ENCODE measurements around the gene MRFAP1.
"Not testable (repeated sequence)": the region's sequence is repeated elsewhere in the genome, so short reads cannot be mapped to it uniquely, and the experiment has no call there.

MRFAP1 gene

DNA sequence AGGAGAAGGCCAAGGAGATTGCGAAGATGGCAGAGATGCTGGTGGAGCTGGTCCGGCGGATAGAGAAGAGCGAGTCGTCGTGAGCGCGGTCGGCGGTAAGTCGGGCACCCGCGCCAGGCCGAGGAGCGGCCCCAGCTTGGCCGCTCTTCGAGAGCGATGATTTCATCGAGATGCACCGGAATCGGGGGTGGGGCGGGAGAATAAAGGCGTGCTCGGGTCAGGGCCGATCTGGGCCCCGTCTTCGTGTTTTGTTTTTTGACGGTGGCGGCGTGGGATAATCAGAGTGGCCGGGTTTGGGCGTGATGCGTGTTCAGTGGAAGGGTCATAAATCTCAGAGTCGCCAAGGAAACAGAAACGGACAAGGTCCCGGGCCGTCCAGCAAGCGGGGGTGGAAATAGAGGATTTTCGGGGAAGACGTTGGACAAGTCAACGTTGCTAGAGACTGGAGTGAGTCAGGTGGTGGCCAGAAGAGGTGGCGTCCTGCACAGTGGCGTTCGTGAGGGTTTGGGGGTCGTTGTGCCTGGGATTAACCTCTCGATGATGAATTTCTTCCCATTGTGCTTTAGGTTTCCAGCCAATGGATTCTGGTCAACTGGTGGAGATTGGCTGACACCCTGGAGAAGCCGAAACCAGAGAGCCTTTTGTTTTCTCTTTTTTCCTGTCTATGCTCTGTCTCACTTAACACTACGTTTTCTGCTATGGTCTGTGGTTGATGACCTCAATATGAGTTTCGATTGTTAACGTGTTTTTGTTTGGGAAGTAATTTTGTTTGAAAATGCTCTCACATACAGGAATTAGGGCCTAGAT lies 882 bp downstream of the MRFAP1 start:
- peak; percentile 34 to 42 for DNase-seq

DNA sequence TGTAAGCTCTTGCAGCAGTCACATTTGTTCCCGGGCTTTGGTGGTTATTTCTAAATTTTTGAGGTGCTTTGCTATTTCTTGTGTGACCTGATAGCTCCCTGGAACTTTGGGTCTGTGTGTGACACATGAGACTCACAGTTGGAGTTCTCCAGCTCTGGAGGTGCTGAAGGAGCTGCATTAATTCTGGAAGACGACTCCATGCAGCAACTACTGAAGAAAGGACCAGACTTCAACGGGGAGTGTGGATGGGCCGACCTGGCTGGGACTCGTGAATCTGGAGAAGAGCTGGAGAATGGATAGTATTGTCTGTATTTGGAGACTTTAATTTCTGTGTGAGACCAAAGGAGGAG lies 1.5 kb downstream of the MRFAP1 start:
- no peak for DNase-seq

DNA sequence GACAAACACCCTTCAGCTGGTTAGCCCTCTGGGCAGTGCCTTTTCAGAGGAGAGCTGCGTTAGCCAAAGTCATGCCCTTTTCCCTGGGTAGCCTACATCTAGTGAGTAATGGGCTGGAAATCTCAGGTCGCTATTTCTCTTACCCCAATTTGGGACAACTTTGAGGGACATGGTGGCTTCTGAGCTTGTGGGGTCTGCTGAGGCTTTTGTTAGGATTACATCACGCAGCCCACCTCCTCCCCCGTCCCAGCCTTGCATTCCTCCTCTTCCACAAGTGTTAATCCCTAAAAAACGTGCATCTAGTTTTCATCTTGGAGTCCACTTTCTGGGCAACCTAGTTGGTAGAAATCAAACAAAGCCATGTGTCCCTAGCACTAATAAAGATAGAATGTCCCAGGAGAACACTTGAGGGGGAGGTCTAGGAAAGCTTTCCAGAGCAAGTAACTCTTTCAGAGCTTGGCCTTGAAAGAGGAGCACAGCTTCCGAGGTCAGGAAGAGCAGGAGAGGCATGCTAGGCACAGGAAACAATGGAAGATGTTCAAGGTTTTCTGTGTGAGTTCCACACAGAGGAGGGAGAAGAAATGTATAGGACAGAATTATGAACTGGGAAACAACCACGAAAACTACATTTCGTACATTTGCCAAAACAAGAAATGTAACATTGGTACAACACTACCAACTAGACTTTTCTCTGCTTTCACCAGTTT lies 2.8 kb downstream of the MRFAP1 start:
- DNase-seq, result no peak

DNA sequence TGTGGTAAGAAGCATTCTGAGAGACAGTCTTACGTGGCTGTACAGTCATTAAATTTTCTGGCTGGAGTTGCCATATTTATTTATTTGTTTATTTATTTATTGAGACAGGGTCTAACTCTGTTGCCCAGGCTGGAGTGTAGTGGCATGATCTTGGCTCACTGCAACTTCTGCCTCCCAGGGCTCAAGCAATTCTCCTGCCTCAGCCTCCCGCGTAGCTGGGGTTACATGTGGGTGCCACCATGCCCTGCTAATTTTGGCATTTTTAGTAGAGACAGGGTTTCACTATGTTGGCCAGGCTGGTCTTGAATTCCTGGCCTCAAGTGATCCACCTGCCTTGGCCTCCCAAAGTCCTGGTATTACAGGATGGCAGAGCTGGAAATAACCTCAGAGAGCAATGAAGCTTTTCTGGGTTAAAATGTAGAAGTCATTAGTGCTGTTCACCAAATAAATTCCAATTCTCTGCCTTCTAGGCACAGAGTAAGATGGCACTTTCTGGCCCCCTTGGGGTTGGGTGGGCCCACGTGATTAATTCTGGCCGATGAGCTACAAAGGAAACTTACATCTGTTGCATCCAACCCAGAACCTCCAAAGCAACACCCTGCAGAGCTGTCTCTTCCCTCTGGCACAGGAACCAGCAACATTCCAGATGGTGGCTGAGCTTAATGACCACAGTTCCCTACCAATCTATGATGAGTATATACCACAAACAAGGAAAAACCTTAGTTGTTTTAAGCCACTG lies 4.5 kb downstream of the MRFAP1 start:
- no peak for DNase-seq

DNA sequence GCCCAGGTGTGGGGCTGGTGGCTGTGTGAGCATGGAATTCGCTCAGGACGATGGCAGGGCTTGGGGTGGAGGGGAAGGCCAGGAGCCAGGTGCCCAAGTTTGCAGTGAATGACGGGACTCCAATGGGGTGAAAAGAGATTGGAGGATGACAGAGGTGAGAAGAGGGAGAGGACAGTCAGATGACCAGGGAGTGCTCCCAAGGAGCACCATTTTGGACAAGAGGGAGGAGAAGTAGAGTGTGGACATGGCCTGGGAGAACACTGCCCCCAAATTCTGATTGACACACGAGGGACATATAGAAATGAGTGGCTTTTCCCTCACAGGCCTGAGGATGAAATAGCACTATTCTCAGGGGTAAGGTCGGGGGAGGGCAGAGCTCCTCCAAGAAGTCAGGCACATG lies 6.7 kb downstream of the MRFAP1 start:
- no peak for DNase-seq

DNA sequence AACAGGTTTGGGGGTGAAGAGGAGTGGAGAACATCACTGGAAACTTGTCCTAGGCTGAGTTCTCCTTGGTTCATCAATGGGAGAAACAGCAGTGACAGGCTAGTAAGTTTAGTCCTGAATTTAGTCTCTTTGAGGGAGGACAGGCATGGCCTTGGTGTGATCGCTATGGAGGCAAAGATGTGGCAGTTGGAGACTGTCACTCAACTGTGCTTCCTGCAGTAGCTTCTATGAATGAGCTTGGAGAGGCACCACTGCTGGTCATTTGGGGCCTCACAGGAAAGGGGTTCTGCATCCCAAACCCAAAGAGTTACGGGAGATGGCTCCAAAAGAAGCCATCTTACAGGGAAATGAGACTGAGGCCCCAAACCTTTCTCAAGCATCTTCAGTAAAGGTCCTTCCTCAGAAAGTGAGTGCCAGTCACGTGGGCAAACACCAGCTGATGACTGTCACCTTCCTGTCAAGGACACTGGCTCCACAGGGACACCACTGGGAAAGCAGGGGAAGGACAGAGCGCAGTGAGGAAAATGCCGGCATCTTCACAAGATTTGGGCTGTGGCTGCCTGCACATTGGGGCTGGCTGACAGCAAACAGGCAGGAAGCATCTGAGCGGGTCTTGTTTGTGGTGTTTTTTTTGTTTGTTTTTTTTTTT lies 7.2 kb downstream of the MRFAP1 start:
- no peak for DNase-seq

DNA sequence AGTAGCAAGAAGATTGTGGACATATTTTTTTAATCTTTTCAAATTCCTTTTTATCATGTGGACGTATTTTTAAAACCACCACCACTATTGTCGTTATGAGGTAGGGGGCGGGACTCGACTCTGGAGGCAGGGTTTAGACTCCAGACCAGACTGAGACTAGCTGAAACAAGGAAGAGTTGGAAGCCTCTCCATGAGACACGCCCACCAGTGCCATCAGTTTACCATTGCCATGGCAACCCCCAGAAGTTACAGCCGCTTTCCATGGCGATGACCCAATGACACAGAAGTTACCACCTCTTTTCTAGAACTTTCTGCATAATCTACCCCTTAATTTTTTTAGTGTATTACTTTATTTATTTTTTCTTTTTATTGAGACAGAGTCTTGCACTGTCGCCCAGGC lies 8.7 kb downstream of the MRFAP1 start:
- DNase-seq, result no peak

DNA sequence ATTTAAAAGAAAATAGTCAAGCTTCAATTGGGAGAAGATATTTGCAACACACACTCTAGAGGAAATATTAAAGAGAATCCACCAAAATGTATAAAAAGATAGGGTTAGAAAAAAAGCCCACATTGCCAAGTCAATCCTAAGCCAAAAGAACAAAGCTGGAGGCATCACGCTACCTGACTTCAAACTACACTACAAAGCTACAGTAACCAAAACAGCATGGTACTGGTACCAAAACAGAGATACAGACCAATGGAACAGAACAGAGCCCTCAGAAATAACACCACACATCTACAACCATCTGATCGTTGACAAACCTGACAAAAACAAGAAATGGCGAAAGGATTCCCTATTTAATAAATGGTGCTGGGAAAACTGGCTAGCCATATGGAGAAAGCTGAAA lies 13.7 kb downstream of the MRFAP1 start:
- DNase-seq, result not testable (repeated sequence)

DNA sequence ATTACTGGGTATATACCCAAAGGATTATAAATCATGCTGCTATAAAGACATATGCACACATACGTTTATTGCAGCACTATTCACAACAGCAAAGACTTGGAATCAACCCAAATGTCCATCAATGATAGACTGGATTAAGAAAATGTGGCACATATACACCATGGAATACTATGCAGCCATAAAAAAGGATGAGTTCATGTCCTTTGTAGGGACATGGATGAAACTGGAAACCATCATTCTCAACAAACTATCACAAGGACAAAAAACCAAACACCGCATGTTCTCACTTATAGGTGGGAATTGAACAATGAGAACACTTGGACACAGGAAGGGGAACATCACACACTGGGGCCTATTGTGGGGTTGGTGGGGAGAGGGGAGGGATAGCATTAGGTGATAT lies 14.8 kb downstream of the MRFAP1 start:
- DNase-seq, result not testable (repeated sequence)

DNA sequence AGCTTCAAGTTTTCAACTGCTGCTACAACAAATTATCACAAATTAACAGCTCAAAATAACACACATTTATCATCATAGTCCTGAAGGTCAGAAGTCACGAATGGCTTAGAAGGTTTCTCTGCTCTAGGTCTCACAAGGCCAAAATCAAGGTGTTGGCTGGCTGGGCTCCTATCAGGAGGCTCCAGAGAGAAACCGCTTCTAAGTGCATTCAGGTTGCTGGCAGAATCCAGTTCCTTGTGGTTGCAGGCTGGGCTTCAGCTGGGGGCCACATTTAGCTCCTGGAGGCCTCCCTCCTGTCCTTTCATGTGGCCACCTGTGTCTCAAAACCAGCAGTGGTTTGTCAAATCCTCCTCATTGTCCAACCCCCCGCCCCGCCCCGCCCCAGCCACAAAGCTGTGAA lies 15.4 kb downstream of the MRFAP1 start:
- no peak for DNase-seq

DNA sequence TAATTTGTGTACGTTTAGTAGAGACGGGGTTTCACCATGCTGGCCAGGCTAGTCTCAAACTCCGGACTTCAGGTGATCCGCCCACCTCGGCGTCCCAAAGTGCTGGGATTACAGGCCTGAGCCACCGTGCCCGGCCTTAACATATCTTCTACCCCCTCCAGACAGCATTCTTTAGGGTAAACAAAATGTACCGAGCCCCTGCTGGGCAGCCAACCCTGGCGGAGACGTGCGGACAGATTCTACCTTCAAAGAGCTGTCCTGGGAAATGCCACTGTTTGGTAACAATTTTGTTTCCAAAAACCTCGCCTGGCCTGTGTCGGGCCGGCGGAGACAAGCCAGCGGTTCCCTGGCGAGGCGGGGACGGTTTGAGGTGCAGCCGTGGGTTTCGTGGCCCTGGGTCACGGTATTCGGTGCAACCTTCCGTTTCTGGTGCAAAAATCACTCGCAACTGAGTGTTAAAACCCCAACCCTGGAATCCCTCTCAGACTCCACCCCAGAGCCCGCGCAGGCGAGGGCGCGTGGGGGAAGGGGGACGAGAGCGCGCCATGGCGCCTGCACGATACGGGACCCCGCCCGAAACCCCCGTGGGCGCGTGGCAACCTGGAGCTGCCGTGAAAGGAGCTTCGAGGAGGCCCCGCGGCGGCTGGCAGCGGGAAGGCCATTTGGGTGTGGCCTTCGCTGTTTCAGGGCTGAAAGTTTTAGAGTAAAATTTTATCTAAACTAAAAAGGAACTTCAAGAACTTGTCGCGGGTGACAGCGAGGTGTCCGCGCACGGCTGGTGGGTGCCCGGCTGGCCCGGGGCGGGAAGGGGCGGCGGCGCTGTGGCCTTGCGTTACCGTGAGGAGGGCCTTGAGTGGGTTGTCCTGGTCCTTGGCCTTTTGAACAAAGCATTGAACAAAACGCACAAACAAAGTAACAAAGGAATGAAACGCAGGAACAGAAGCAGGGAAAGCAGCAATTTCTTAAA lies 17.0 kb downstream of the MRFAP1 start:
- DNase-seq, result no peak

DNA sequence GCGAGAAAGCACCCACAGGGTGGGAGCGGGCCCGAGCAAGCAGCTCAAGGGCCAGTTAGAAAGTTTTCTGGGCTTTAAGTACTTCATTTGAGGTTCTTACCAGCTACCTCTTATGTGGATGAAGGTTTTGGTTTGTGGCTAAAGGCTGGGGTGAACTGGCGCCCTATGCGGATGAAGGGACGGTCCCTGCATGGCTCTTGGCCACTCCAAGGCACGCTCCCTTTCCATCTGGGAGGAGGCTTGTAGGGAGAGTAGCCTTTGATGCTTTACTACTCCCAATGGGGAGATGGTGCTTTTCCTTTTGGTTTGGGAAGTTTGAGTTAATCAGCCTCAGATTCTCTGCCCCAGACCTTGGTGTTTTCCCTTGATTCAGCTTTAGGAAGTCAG lies 17.7 kb downstream of the MRFAP1 start:
- DNase-seq, result no peak

DNA sequence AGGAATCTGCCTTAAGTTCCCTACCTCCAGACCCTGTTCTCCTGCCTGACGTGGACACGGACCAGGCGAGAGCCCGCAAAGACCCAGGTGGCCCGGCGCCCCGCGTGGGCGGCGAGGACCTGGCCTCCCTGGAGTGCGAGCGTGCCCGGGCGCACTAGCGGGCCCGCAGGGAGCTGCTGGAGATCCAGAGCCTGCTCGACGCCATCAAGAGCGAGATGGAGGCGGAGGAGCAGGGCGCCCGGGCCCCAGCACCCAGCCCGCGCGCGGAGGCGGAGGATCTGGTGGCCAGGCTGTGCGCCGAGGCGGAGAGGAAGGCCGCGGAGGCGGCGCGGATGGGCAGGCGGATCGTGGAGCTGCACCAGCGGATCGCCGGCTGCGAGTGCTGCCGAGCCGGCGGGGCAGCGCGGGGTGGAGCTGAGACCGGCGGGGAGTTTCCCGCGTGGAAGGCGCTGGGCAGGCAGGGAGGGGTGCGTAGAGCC lies 18.2 kb downstream of the MRFAP1 start:
- peak; percentile 53 to 57 for DNase-seq

DNA sequence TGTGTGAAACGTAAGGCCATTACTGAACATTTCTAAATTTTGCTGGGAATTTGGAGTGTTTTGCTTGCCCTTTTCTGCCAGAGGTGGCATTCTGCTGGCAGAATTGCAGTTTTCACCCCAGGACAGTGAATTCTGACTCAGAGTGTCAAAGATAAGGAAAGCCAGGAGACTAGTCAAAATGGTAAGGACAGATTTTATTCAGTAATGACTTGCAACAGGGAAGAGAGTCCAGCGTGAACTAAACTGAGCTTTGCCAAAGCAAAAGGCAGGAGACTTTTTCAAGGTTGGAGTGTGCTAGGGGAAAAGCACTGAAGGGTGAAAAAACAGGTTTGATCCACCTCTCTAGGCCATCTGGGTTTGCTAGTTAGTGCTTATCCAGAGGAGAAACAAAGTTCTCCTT lies 19.4 kb downstream of the MRFAP1 start:
- DNase-seq, result no peak

DNA sequence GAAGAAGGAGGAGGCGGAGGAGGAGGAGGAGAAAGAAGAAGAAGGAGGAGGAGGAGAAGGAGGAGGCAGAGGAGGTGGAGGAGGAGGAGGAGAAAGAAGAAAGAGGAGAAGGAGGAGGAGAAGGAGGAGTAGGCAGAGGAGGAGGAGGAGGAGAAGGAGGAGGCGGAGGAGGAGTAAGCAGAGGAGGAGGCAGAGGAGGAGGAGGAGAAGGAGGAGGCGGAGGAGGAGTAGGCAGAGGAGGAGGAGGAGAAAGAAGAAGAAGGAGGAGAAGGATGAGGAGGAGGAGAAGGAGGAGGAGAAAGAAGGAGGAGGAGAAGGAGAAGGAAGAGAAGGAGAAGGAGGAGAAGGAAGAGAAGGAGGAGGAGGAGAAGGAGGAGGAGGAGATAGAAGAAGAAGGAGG lies 19.9 kb downstream of the MRFAP1 start:
- DNase-seq, result no peak

DNA sequence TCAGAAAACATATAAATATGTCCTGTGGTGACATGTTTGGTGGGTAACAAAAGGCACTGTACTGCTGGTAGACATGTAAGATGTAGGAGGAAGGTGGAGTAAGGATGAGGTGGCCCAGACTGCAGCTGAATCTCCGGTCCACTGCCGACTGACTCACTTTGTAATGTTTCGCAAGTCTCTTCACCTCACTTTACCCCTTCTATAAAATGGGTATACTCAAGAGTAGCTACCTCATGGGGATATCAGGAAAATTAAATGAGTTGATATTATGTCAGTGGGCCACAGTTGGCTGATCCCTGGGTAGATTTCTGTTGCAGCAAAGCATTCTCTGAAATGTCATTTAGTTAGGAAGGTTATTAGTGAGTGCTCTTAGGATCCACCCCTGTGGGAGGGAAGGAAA lies 22.1 kb downstream of the MRFAP1 start:
- no peak for DNase-seq

DNA sequence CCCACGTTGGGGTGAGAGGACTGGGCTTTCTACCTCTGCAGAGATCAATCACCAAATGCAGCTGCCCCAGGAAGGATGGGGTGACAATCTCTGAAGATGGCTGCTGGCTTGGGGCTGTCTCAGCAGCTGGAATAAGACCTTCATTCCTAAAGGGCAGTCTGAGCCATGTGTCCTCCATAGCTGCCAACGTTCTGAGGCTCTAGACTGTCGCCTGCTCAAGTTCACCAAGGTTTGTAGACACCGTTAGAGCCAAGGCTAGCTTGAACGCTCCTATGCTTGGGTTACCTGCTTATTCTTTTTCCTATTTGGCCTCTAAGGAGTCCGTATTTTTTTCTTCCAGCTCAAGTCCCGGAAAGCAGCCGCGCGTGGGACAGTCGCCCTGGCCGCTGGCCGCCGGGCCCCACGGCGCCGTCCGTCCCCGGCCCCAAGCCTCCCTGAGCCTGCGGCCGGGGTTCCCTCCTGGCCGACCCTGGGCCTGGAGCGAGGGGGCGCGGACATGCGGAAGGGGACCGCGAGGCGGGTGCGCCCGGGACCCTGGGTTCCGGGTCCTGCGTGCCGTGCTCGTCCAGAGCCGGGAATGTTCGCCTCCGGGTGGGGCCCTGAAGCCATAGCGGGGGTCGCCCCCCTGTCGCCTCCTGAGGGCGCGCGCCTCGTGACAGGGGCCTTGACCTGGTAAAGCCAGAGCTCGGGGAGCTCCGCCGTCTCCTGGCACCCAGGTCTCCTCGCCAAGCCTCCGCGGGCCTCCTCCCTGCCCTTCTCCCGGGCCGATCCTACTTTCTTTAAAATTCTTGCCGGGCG lies 23.3 kb downstream of the MRFAP1 start:
- no peak for DNase-seq

DNA sequence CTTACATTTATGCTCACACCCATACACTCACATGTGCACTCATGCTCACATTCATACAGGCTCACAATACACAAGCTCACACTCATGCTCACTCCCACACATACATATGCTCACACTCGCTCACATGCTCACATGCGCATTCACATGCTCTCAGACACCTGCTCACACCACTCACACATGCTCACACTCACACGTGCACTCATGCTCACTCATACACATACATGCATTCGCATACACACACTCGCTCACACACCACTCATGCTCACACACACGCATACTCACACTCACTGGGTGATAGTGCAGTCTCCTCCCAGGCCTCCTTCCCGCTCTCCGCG lies 24.8 kb downstream of the MRFAP1 start:
- no peak for DNase-seq

DNA sequence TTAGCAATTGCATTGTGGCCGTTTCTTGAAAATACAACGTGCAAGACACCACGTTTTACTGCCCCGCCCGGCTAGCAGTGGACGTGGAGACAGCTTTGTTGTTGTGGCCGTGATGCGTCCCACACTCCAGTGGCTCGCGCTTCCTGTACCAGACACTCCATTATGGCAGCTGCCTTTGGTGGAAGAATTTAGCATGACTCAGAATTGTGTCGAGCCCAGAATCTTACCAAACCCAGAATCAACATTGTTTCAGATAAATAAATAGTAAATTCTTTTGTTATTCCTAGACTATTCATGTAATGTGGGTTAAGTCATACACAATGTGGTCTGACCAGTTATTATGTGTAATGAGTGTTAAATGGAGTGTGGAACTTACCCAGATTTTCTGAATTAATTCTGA lies 27.9 kb downstream of the MRFAP1 start:
- no peak for DNase-seq

DNA sequence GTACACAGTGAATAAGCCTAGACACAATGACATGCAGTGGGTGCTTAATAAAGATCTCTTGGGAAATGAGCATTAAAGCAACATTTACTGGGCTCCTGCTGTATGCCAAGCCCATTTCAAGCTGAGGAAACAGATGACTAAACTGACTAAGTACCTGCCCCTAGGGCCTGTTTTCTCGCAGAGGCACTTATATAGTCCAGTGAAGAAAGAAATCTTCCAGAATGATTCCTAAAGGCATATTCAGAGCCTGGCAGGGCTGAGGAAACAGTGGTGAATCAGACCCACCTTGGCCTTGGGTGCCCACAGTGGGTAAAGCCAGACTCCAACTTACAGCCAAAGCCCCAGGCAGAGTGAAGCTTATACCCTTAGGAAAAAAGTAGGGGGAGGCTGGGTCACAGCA lies 31.2 kb downstream of the MRFAP1 start:
- no peak for DNase-seq

DNA sequence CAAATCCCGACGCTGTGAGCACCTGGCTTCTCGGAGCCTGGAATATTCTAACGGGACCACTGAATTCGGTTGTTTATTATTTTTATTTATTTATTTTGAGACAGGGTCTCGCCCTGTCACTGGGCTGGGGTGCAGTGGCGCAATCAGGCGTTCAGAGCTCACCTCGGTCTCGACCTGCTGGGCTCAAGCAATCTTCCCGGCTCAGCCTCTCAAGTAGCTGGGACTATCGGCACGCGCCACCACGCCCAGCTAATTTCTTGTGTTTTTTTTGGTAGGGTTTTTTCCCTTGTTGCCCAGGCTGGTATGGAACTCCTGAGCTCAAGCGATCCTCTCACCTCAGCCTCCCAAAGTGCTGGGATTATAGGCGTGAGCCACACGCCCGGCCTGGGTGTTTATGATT lies 31.6 kb downstream of the MRFAP1 start:
- no peak for DNase-seq
